Osteocyte (in vitro differentiated cells): ENCODE data around the gene JTB. TPM values are rescaled to one million over a fixed set of nuclear protein-coding genes. Genes with fewer than 3 reads are reported as not detected.

Experiments
- DNase-seq: peaks from one replicate; pipeline ENCODE4 v3.0.0; 2021; ENCODE audit warnings: mixed read lengths; ENCODE audit not compliant: unreplicated experiment; ENCODE audit errors: extremely low spot score
- H3K27ac Mint-ChIP-seq: one replicate; pipeline ENCODE4 v1.8.0; 2021; ENCODE audit warnings: mild to moderate bottlenecking, mixed read lengths; ENCODE audit not compliant: unreplicated experiment
- H3K27me3 Mint-ChIP-seq: one replicate; pipeline ENCODE4 v1.8.0; 2021; ENCODE audit warnings: mixed read lengths; ENCODE audit not compliant: unreplicated experiment
- H3K36me3 Mint-ChIP-seq: one replicate; pipeline ENCODE4 v1.8.0; 2021; ENCODE audit warnings: mixed read lengths; ENCODE audit not compliant: unreplicated experiment
- H3K4me1 Mint-ChIP-seq: one replicate; pipeline ENCODE4 v1.8.0; 2021; ENCODE audit warnings: mixed read lengths; ENCODE audit not compliant: unreplicated experiment
- H3K4me3 Mint-ChIP-seq: one replicate; pipeline ENCODE4 v1.8.0; 2021; ENCODE audit warnings: mild to moderate bottlenecking, moderate library complexity, mixed read lengths; ENCODE audit not compliant: unreplicated experiment
- H3K9me3 Mint-ChIP-seq: one replicate; pipeline ENCODE4 v1.8.0; 2021; ENCODE audit warnings: mixed read lengths; ENCODE audit not compliant: unreplicated experiment
- total RNA-seq: library from RNA; stranded (reverse); gene quantifications from 2 replicates; pipeline ENCODE4 v1.2.1, GENCODE V29; 2021
- TF ChIP-seq, protein P1 (sequence below): fragments of 200-600 bp; sonication (generic); IDR thresholded peaks from 2 replicates; pipeline ENCODE4 v1.5.0; 2021; ENCODE audit warnings: antibody characterized with exemption, mild to moderate bottlenecking, moderate library complexity

The JTB gene
- total RNA-seq, 1 donor from 2014 or later, result 143 TPM

GRCh38 chr1:153954826-153955225, 22.6 kb downstream of the JTB start:
- no peak for DNase-seq
- Mint-ChIP-seq H3K9me3 (no peaks in the 10 kb centered on the region), H3K27ac (no peak overlapping the region), H3K27me3 (no peaks in the 10 kb centered on the region), H3K4me1 (peaks cover 30% of the 10 kb centered on the region), H3K4me3 (no peak overlapping the region), H3K36me3 (peaks cover 31% of the 10 kb centered on the region)
- TF ChIP-seq, protein P1, sequence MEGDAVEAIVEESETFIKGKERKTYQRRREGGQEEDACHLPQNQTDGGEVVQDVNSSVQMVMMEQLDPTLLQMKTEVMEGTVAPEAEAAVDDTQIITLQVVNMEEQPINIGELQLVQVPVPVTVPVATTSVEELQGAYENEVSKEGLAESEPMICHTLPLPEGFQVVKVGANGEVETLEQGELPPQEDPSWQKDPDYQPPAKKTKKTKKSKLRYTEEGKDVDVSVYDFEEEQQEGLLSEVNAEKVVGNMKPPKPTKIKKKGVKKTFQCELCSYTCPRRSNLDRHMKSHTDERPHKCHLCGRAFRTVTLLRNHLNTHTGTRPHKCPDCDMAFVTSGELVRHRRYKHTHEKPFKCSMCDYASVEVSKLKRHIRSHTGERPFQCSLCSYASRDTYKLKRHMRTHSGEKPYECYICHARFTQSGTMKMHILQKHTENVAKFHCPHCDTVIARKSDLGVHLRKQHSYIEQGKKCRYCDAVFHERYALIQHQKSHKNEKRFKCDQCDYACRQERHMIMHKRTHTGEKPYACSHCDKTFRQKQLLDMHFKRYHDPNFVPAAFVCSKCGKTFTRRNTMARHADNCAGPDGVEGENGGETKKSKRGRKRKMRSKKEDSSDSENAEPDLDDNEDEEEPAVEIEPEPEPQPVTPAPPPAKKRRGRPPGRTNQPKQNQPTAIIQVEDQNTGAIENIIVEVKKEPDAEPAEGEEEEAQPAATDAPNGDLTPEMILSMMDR, result no peak

GRCh38 chr1:153953859-153954365, 23.6 kb downstream of the JTB start:
- TF ChIP-seq, protein P1, result no peak
- Mint-ChIP-seq H3K27me3 (no peaks in the 10 kb centered on the region), H3K4me3 (no peak overlapping the region), H3K36me3 (peaks cover 28% of the 10 kb centered on the region), H3K27ac (peak overlapping the region; percentile 50), H3K4me1 (peaks cover 23% of the 10 kb centered on the region), H3K9me3 (no peaks in the 10 kb centered on the region)
- no peak for DNase-seq

DNA sequence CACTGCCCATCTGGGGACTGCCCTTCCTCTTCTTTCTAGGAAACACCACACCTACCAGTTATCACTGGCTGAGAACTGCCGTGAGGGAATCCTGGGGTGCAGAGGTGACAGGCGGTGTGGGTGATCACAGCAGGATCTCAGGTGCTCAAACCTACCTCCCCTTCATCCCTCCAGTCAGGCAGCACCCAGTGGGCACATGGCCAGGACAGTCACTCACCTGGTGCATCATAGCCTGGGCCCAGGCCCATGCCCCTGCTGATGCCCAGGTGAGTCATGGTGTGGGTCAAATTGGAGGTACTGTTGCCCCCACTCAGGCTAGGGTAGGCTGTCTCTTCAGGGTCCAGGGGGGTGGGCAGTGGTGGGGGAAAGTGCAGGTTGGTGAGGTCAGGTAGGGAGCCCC, 25.7 kb downstream of the JTB start:
- no peaks in the 10 kb centered on the region for H3K9me3 Mint-ChIP-seq
- no peak overlapping the region for H3K27ac Mint-ChIP-seq
- H3K4me3 Mint-ChIP-seq, result no peak overlapping the region
- TF ChIP-seq, protein P1, result no peak
- H3K27me3 Mint-ChIP-seq, result no peaks in the 10 kb centered on the region
- H3K4me1 Mint-ChIP-seq, result peaks cover 11% of the 10 kb centered on the region
- H3K36me3 Mint-ChIP-seq, result peaks cover 30% of the 10 kb centered on the region
- DNase-seq, result no peak

- no peak for DNase-seq
- H3K9me3 Mint-ChIP-seq, result no peaks in the 10 kb centered on the region
- H3K4me3 Mint-ChIP-seq, result no peak overlapping the region
- H3K27me3 Mint-ChIP-seq, result no peaks in the 10 kb centered on the region
- peaks cover 30% of the 10 kb centered on the region for H3K36me3 Mint-ChIP-seq
- no peak overlapping the region for H3K27ac Mint-ChIP-seq
- TF ChIP-seq, protein P1, result no peak
- H3K4me1 Mint-ChIP-seq, result peaks cover 7% of the 10 kb centered on the region
These were observed 26.3 kb downstream of the JTB start for GRCh38 chr1:153951183-153951582.

DNA sequence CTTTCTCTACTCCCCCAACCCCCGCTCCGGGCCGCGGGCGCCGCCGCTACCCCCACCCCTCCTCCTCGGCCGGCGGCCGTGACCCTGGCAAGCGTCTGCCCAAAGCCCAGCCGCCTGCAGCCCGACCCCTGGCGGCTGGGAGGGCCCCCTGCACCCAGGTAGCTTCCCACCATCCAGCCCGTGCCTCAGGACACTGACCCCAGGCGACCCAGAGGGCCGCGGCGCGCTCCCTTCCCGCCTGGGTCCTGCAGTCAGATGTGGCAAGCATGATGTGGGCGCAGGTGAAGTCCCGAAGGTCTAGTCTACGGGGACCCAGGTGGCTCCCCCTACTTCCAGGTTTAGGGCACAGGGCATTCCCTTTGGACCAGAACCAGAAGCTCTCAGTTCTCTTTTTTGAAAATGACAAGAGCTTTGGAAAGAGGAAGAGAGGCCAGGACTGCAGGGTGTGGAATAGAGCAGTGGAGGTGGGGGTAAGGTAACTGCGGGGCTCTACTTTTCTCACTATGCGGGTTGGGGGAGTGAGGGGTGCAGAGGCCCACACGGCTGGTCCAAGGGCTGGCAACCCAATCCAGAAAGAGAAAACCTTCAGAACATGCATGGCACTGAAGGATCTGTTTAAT, 30.7 kb downstream of the JTB start, which contains the start of gene DENND4B:
Gene DENND4B, minus strand, starts transcription at position 97 of the 620 bp plus-strand sequence. CDS start 2,344 bp downstream, outside the sequence.
- TF ChIP-seq, protein P1, result peak; percentile 91
- Mint-ChIP-seq H3K36me3 (peaks cover 19% of the 10 kb centered on the region), H3K27me3 (no peaks in the 10 kb centered on the region), H3K4me3 (peak within 1 kb of the TSS; percentile 77), H3K4me1 (peaks cover 18% of the 10 kb centered on the region), H3K9me3 (no peaks in the 10 kb centered on the region), H3K27ac (peak within 1 kb of the TSS; percentile 63)
- DNase-seq, result peak; percentile 93
